GM12874 (cell line): ENCODE data around the gene MACROD2.

ENCODE experiments used
- TF ChIP-seq, protein P1 (sequence below): IDR thresholded peaks from 2 replicates; pipeline ENCODE4 v1.5.1; 2011; ENCODE audit warnings: low read depth, mild to moderate bottlenecking, control low read depth, low read length, moderate library complexity; ENCODE audit not compliant: insufficient read depth

The MACROD2 gene

DNA sequence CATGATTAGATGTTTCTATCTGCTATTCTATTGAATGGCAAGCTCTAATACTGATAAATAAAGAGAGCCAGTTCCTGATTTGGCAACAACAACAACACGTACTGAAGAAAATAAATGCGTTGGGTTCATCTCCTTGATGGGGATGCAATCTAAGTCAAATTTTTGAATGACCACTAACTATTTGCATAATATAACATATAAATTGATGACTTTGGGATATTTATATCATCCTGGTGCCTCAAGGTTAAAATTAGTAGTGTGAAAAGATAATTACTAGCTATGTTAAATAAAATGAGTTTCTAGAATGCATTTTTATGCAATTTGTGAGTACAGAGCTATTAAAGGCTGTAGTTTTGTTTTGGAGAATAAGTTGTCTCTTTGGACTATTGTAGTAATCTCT is 1681.5 kb downstream of the MACROD2 start:
- TF ChIP-seq, protein P1, sequence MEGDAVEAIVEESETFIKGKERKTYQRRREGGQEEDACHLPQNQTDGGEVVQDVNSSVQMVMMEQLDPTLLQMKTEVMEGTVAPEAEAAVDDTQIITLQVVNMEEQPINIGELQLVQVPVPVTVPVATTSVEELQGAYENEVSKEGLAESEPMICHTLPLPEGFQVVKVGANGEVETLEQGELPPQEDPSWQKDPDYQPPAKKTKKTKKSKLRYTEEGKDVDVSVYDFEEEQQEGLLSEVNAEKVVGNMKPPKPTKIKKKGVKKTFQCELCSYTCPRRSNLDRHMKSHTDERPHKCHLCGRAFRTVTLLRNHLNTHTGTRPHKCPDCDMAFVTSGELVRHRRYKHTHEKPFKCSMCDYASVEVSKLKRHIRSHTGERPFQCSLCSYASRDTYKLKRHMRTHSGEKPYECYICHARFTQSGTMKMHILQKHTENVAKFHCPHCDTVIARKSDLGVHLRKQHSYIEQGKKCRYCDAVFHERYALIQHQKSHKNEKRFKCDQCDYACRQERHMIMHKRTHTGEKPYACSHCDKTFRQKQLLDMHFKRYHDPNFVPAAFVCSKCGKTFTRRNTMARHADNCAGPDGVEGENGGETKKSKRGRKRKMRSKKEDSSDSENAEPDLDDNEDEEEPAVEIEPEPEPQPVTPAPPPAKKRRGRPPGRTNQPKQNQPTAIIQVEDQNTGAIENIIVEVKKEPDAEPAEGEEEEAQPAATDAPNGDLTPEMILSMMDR, result no peak

DNA sequence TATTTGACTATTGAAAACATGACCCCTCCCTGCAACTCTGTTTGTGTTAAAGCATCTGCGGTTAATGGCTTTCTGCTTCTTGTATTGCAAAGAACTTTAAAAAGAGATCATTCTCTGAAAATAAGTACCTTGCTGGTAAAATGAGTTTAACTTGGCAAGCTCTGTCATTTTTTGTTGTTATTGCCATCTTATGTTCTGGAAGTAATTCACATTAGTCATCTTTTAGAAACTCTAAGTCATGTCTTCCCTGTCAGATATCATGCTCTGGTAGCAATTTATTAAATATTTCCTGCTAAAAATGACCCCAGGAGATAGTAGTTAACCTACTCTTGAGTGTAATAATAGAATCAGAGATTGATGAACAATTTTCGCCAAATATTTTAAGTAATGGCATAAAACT is 1687.4 kb downstream of the MACROD2 start:
- TF ChIP-seq, protein P1, result no peak

DNA sequence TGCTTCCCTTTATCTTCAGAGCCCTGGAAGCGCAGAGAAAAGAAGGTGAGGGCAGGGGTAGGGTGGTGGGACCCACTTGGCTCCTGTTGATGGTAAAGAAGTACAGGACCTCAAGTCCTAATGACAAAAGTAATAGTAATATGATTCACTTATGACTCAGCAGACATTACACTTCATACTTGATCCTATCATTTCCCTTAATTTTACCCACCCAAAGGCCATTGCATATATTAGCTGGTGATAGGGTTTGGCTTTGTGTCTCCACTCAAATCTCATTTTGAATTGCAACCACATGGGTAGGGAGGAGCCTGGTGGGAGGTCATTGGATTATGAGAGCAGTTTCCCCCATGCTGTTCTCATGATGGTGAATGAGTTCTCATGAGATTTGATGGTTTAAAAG is 1697.3 kb downstream of the MACROD2 start:
- TF ChIP-seq, protein P1, result no peak

DNA sequence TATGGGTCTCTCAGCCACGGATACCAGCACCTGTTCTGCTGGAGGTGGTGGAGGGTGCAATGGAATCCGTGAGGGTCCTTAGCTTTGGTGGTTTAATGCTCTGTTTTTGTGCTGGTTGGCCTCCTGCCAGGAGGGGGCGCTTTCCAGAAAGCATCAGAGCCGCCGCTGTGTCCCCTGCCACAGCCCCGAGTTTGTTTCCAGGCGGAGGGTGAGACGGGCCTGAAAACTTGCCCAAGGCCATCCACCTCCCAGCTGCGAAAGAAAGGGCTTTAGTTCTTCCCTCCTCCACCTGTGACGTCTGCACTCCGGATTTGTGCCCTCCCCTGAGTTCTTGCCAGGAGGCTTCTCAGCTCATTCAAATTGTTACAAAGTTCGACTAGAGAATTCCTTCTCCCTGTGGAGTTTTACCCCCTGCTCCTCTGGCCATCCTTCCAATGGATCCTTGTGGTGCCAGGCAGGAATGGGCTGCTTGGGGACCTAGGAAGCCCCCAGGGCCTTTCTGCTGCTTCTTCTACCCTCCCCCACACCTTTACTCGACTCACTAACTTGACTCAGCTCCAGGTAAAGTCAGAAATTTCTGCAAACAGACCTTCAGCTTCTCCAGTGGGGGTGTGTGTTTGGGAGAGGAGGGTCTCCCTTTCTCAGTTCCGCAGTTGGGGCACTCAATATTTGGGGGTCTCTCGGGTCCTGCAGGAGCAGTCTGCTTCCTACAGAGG is 1704.3 kb downstream of the MACROD2 start:
- TF ChIP-seq, protein P1, result peak; percentile 17; the same call in 1 of the 2 replicates

DNA sequence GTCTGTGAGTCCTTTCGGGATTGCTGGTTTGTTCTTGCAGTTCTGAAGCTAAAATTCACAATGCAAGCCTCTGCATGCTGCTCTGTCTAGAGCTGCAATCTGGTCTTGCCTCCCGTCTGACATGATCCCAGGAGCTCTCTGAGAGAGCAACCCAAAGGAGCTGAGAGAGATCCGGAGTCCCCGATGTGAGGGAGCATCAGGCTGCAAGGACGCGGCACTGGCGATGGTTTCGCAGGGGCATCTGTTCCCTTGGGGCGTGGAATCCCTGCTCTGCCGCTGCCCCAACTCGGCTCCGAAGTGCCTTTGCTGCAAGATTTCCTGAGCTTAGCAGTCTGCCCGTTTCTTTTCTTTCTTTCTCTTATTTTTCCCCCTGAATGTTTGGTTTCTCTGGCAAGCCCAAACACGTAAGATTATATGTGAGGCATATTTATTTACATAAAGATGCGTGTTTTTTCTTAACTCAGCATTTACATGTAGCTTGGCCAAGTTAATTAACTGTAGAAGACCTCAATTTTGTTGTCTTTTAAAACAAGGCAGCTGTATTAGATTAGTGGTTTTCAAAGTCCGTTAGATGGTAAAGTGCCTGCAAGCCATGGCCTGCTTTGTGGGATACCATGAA is 1704.9 kb downstream of the MACROD2 start:
- TF ChIP-seq, protein P1, result no peak

DNA sequence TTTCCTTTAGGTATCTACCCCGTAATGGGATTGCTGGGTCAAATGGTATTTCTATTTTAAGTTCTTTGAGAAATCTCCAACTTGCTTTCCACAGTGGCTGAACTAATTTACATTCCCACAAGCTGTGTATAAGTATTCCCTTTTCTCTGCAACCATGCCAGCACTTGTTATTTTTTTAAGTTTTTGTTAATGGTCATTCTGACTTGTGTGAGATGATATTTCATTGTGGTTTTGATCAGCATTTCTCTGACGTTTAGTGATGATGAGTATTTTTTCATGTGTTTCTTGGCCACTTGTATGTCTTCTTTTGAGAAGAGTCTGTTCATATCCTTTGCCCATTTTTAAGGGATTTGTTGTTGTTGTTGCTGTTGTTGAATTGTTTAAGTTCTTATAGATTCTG is 1706.8 kb downstream of the MACROD2 start:
- TF ChIP-seq, protein P1, result no peak

DNA sequence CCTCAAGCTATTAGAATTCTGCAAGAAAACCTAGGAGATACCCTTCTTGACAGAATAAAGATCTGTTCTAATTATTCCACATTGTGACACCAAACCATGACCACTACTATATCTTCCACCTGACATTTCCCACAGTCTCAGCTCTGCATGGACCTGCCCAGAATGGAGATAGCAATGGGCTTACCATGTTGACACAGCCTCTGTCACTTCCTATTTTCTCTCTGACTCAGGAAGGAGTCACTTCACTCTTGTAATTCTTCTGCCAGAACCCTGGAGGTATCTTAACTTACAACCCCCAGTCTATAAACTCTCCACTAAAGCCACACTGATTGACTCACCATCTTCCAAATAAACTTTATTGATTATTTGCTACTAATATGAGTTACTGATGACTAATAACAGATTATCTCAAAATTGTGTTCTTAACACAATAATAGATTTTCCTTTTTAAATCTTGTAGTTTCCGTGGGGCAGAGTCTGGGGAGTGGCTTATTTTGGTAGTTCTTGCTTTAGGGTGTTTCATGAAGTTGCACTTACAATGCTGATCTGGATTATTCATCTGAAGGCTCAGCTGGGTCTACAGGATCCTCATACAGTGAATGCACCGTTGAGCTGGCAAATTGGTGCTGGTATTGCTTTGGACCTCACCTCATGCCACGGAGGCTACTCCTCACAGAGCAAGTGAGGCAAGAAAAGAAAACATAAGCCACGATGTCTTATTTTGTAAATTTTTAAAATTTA is 1708.0 kb downstream of the MACROD2 start:
- TF ChIP-seq, protein P1, result no peak
